Measurements from ENCODE around the gene ARHGEF16.

ARHGEF16 gene

GRCh38 chr1:3423245-3423829, 31.1 kb upstream of the ARHGEF16 start:
- DNase-seq, result no peak

GRCh38 chr1:3423896-3424611, 30.4 kb upstream of the ARHGEF16 start:
- DNase-seq, result no peak

GRCh38 chr1:3425486-3426215, 28.8 kb upstream of the ARHGEF16 start:
- DNase-seq, result no peak

GRCh38 chr1:3426956-3427535, 27.4 kb upstream of the ARHGEF16 start:
- DNase-seq, result no peak

- DNase-seq, result no peak
Observed at GRCh38 chr1:3427711-3428704, 26.5 kb upstream of the ARHGEF16 start.

- DNase-seq, result no peak
Observed at GRCh38 chr1:3428899-3429298, 25.6 kb upstream of the ARHGEF16 start.

GRCh38 chr1:3429320-3429719, 25.1 kb upstream of the ARHGEF16 start:
- DNase-seq, result no peak

GRCh38 chr1:3429766-3430165, 24.7 kb upstream of the ARHGEF16 start:
- no peak for DNase-seq

GRCh38 chr1:3430406-3430805, 24.1 kb upstream of the ARHGEF16 start:
- DNase-seq, result no peak

GRCh38 chr1:3430820-3431219, 23.6 kb upstream of the ARHGEF16 start:
- no peak for DNase-seq

GRCh38 chr1:3431266-3431665, 23.2 kb upstream of the ARHGEF16 start:
- no peak for DNase-seq

GRCh38 chr1:3431686-3432085, 22.8 kb upstream of the ARHGEF16 start:
- no peak for DNase-seq

GRCh38 chr1:3432306-3432705, 22.2 kb upstream of the ARHGEF16 start:
- DNase-seq, result no peak

GRCh38 chr1:3433076-3433475, 21.4 kb upstream of the ARHGEF16 start:
- no peak for DNase-seq

GRCh38 chr1:3433596-3434320, 20.7 kb upstream of the ARHGEF16 start:
- no peak for DNase-seq

- no peak for DNase-seq
Observed at GRCh38 chr1:3434406-3435110, 19.9 kb upstream of the ARHGEF16 start.

GRCh38 chr1:3435666-3436065, 18.8 kb upstream of the ARHGEF16 start:
- no peak for DNase-seq

- no peak for DNase-seq
Observed at GRCh38 chr1:3436451-3436850, 18.0 kb upstream of the ARHGEF16 start.

GRCh38 chr1:3436901-3437300, 17.6 kb upstream of the ARHGEF16 start:
- no peak for DNase-seq

GRCh38 chr1:3438661-3439180, 15.7 kb upstream of the ARHGEF16 start:
- DNase-seq, result no peak
